ENCODE measurements around the gene LARP6.
"Not testable (repeated sequence)": the region's sequence is repeated elsewhere in the genome, so short reads cannot be mapped to it uniquely, and the experiment has no call there.

The LARP6 gene

GRCh38 chr15:70830615-70831014 lies 23.3 kb downstream of the LARP6 start:
- DNase-seq (ENCODE audit: low read depth in 2 of 2): no peak

DNA sequence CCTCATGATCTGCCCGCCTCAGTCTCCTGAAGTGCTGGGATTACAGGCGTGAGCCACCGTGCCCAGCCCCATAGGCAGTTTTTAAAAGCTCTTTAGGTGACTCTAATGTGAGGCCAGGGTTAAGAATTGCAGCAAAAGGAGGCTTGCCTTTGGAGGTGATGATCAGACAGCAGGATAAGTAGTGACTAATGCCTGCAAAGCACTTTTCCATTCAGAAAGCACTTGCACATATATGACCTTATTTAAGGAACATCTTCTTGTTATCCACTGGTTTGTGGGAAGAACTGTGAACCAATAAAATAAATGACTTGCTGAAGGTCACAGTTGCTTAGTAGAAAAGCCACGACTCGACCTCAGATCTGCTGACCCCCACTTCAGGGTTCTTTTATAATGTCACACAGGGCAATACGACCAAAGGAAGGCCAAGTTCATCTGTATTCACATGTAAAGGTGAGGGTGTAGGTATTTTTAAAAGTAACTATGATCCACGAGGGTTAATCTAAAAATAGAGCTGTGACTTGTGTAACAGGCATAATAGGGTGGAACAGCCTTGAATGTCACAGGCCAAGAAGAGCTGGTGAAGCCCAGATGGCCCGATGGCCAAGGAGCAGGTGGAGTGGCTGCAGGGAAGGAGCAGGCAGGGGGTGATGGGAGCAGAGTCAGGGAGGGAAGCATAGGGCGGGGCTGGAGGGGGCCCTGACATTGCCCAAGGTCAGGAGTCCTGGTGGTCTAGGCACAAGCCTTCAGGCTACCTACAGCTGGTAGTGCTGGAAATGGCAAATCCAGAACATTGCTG lies 24.4 kb downstream of the LARP6 start:
- no peak for DNase-seq (ENCODE audit: low read depth in 2 of 2)

DNA sequence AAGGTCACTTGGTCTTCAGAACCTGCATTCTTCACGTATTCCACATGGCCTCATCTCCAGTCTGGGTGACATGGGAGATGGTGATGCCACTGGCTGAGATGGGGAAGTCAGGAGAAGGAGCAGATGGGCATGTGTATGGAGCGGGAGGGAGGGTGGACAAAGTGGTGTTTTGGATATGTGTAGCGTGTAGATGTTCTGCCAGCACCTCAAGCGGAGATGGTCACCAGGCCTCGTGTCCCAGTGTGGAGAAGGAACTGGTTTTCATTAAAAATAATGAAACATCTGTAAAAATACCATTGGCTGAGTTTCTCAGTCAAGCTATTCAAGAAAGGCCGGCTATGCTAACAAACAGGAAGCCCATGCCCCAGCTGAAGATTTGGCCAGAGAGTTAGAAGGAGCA lies 26.2 kb downstream of the LARP6 start:
- no peak for DNase-seq (ENCODE audit: low read depth in 2 of 2)

GRCh38 chr15:70826634-70827033 lies 27.3 kb downstream of the LARP6 start:
- DNase-seq (ENCODE audit: low read depth in 2 of 2): no peak

- no peak for DNase-seq (ENCODE audit: low read depth in 2 of 2)
Observed at GRCh38 chr15:70825841-70826240, 28.1 kb downstream of the LARP6 start.

DNA sequence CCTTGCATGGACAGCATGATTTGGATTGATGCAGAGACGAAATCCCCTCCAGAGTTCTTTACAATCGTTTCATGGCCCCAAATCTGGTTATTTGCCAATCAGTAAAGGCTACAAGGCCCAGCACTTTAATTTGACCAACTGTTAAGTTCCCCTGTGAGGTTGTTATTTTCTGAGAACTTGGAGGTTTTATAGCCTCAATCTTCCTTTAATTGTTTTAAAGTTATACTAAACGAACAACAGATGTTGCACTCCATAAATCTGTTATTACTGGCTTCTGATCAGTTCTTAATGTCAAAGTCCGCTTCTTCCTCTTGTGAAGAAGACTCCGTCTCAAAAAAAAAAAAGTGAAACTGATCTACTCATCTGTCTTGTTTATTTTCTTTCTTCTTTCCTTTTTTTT lies 30.8 kb downstream of the LARP6 start:
- DNase-seq (ENCODE audit: low read depth in 2 of 2): no peak

DNA sequence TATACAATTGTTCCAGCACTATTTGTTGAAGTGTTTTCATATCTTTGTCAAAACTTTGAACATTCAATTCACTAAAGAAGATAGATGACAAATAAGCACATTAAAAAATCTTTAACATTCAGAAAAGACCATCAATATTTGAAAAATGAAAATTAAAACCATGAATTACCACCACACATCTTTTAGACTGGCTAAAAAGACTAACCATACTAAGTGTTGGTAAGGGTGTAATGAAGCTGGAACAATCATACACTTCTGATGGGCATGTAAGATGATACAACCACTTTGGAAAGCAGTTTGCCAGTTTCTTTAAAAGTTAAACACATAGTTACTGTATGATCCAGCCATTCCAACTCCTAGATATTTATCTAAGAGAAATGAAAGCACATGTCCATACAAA lies 33.7 kb downstream of the LARP6 start:
- DNase-seq (ENCODE audit: low read depth in 2 of 2): no peak

- DNase-seq (ENCODE audit: low read depth in 2 of 2): no peak
Observed at GRCh38 chr15:70818580-70818979, 35.4 kb downstream of the LARP6 start.

GRCh38 chr15:70817266-70817665 lies 36.7 kb downstream of the LARP6 start:
- DNase-seq (ENCODE audit: low read depth in 2 of 2): no peak

GRCh38 chr15:70815604-70816003 lies 38.4 kb downstream of the LARP6 start:
- DNase-seq (ENCODE audit: low read depth in 2 of 2): no peak

DNA sequence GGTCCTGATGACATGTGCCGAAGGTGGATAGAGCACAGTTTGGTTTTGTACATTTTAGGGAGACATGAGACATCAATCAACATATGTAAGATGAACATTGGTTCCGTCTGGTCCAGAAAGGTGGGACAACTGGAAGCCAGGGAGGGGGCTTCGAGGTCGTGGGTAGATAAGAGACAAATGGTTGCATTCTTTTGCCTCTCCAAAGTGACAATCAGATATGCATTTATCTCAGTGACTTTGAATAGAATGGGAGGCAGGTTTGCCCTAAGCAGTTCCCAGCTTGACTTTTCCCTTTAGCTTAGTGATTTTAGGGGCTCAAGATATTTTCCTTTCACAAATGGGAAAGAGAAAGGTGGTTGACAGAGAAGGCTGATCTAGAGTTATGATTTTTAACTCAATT lies 38.9 kb downstream of the LARP6 start:
- not testable (repeated sequence) for DNase-seq (ENCODE audit: low read depth in 2 of 2)

GRCh38 chr15:70812827-70813364 lies 41.1 kb downstream of the LARP6 start:
- no peak for DNase-seq (ENCODE audit: low read depth in 2 of 2)

GRCh38 chr15:70810916-70811578 lies 42.9 kb downstream of the LARP6 start:
- no peak for DNase-seq (ENCODE audit: low read depth in 2 of 2)

DNA sequence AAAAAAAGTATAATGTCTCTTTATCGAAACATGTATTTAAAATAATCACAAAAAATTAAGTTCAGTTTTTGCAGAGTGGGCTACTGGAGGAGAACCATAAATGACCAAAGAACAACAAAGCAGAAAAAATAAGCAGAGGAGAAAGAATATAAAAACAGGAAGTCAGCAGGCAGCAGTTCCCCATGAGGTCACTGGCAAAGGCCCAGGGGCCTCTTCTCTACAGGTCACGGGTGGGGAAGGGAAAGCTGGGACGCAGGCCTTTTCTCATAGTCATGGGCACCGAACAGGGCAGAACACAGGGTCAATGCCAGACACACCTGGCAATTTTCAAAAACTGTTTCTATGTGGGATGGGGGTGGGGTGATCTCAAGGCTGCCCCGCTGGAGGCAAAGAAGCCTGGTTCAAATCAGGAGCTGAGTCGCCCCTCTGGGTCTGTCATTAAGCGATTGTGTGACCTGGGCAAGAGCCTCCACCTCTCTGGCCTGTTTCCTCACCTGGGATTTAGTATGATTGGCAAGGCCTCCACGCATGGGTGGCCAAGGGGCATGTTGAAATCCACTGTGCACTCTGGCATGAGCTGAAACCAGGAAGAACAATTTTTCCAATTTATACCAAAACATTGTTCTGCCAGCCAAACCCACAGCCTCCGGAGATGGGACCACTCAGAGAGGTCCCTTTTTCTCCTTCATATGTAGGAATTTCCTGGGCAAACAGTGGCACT lies 46.8 kb downstream of the LARP6 start:
- no peak for DNase-seq (ENCODE audit: low read depth in 2 of 2)

GRCh38 chr15:70804388-70804787 lies 49.6 kb downstream of the LARP6 start:
- DNase-seq (ENCODE audit: low read depth in 2 of 2): not testable (repeated sequence)

DNA sequence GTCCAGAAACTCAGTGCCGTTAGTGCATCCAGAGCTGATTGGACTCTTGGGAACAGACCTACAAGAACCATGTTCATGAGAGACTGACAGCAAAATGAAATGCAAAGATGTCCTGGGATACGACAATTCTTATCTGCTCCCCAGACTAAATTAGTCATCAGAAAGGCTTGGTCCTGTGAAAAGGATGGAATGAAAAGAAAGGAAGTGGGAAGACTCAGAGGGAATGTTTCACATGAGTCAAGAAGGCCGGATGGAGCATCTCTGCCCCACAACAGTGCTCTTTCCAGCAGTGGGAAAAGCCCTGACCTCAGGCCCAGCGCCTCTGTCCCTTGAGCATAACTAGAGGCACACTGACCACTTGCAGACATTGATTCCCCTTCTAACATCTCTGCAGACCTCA lies 51.3 kb downstream of the LARP6 start:
- no peak for DNase-seq (ENCODE audit: low read depth in 2 of 2)

GRCh38 chr15:70801109-70801508 lies 52.8 kb downstream of the LARP6 start:
- DNase-seq (ENCODE audit: low read depth in 2 of 2): no peak

GRCh38 chr15:70799667-70800450 lies 54.1 kb downstream of the LARP6 start:
- no peak for DNase-seq (ENCODE audit: low read depth in 2 of 2)

DNA sequence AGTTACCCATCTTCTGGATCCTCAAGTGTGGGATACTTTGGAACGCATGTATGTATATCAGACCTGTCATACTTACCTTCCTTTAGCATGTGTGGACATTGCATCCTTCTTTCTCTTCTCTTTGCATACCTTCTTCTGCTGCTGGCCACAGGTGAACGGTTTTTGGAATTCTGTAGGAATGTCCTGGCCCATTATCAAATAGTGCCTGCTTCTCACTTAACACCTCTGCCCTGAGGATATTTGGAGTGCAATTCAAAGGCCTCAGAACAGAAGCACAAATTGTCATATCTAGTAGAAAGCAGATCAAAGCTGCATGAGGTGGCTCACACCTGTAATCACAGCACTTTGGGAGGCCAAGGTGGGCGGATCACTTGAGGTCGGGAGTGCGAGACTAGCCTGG lies 56.5 kb downstream of the LARP6 start:
- no peak for DNase-seq (ENCODE audit: low read depth in 2 of 2)

DNA sequence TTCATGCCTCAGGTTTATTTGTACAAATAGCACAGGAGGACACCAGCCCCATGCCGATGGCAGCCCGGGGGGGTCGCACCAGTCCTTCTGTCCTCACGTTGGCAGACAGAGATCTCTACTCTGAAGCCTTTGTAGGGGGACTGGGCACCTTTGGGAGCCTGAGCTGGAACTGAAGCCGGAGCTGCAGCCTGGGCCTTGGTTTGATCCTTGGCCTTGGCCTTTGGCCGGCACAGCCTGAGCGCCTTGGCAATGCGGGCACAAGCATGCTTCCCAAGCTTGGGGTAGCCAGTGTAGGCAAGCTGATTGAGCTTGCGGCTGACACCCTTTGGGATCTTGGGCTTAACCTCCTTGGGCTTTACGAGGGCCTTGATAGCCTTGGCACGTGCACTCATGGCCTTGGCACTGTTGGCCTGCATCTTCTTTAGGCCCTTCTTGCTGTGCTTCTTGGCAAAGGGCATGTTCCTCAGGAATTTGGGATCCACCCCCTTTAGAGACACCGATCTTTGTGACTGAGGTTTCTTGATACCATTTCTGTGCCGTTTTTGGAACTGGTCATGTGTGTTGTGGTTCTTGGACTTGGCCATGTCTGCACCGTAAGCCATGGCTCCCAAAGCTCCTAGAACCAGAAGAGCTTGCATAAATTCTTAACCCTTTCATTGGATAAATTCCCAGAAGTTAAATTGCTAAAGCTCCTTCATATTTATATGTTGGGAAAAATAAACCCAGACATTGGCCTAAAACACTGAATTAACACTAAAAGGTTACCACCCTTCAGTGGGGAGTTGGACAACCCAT lies 57.2 kb downstream of the LARP6 start:
- no peak for DNase-seq (ENCODE audit: low read depth in 2 of 2)

DNA sequence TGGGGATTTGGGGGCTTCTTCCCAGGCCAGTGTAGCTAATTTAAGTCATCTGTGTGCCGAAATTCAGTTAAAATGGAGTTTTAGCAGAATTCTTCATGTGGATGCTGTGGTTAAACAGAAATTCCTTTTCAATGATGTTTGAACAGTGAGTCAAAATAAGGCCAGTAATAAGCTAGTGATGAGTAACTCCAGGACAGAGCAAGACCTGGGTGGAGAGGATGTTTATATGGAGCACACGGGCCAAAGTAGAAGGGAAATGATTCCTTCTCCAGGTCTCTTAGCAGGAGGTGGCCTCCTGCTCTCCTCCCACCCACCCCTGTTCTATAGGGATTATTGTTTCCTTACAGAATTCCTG lies 58.7 kb downstream of the LARP6 start:
- DNase-seq (ENCODE audit: low read depth in 2 of 2): no peak

Measured in stimulated activated CD8-positive, alpha-beta memory T cell treated with anti-CD3 and anti-CD28 coated beads, Interleukin-7, amount 100 ng/mL, for 4 hours (primary cell).